GM12874 (cell line): ENCODE data around the gene MCRIP1.

Source experiments
- CTCF ChIP-seq: IDR thresholded peaks from 2 replicates; pipeline ENCODE4 v1.5.1; 2011; ENCODE audit warnings: low read depth, mild to moderate bottlenecking, control low read depth, low read length, moderate library complexity; ENCODE audit not compliant: insufficient read depth

Gene MCRIP1

DNA sequence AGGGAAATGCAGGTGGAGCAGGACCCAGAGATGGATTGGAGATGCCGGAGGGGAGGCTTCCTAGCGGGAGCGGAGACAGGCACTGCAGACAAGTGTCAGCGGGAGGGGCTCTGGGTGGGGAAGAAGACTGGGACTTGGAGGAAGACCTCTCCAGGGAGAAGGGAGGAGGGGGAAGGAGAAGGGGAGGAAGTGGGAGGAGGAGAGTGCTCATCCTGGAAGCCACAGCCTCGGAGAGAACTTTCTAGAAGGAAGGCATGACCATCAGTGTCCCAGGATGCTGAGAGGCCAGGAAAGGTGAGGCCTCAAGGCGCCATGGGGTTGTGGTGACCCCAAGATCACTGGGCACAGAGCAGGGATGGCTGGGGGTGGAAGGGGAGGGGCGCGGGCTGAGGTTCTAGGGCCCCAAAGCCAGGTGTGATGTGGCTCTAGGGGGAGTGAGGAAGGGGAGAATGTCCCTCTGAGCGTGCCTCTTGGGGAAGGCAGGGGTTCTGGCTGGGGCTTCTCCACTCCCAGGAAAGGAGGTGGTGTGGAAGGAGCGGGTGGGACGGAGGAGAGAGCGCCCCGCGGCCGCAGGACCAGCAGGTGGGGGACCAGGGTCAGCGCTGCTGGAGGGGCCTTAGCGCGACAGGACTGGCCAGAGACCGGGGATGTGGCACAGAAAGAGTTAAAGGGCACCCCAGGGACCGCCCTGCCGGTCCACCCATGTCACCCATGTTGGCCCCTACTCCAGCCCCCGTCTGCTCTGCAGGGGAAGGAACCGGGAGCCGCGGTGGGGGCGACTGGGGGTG lies 30.0 kb downstream of the MCRIP1 start:
- TF ChIP-seq CTCF = no peak

- TF ChIP-seq CTCF = no peak
Observed at GRCh38 chr17:81802048-81802758, 30.9 kb downstream of the MCRIP1 start.

DNA sequence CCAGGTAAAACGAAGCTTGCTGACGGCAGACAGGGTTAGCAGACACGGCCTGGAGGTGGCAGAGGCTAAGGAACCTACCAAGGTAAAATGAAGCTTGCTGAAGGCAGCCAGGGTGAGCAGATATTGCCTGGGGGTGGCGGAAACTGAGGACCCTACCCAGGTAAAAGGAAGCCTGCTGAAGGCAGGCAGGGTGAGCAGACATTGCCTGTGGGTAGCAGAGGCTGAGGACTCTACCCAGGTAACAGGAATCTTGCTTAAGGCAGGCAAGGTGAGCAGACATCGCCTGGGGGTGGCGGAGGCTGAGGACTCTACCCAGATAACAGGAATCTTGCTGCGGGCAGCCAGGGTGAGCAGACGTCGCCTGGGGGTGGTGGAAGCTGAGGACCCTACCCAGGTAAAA lies 31.8 kb downstream of the MCRIP1 start:
- TF ChIP-seq CTCF = no peak

DNA sequence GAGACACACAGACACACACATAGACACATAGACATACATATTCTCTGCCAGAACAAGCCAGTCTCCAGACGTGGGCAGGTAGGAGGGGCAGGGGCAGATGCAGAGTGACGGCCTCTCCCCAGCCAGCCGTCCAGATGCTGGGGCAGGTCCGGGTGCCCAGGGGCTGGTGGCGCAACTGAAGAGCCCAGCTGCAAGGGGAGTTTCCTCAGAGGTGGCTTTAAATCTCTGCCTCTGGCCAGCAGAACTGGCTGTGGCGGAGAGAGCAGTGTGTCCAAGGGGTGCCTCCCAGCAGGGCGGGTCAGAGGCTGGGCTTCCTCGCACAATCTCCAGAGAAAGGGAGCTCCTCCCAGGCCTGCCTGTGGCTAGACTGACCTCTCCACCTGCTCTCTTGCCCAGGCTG lies 38.6 kb downstream of the MCRIP1 start:
- TF ChIP-seq CTCF = no peak

GRCh38 chr17:81794074-81794476 lies 39.0 kb downstream of the MCRIP1 start:
- TF ChIP-seq CTCF = no peak

DNA sequence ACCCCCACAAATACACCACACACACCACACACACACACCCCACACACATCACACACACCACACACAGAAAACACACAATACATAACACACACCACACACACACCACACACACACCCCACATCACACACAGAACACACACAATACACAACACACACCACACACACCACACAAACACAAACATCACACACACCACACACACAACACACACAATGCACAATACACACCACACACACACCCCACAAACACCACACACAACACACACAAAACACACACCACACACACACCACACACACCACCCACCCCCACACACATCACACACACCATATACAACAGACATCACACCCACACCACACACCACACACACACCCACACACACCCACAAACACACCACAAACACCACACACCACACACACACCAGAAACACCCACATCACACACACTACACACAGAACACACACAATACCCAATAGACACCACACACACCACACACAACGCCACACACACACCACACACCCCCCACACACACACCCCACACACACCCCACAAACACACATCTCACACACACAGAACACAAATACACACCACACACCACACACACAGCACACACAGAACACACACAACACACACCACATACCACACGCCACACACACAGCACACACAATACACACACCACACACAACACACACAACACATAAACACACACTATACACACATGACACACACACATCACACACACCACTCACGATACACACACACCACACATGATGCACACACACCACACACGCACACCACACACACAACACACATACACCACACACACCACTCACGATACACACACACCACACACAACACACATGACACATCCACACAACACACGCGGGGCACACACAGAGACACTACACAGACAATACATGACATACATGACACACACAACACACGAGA lies 40.1 kb downstream of the MCRIP1 start:
- no peak for TF ChIP-seq CTCF
